B cell (primary cell): Measurements from ENCODE around the gene ANO9. TPM values are rescaled to one million over a fixed set of nuclear protein-coding genes. Genes with fewer than 3 reads are reported as not detected.

Experiments
- ATAC-seq: fragments of 200-7000 bp; cut with Tn5 transposase; one replicate; pipeline ENCODE4 v1.10.0; 2021; ENCODE audit warnings: low read depth, mild to moderate bottlenecking, moderate number of reproducible peaks, moderate library complexity
- CTCF ChIA-PET: fragments of 350-600 bp; sonication (Branson Sonifier 250); formaldehyde crosslinking; loops from one replicate; lab custom pipeline; 2021; ENCODE audit warnings: antibody characterized with exemption, inconsistent platforms; lab: Charles Lee
- POLR2A ChIA-PET: fragments of 350-600 bp; sonication (Branson Sonifier 250); formaldehyde crosslinking; loops from one replicate; lab custom pipeline; 2021; ENCODE audit warnings: antibody characterized with exemption; lab: Charles Lee
- DNase-seq: peaks from one replicate; pipeline ENCODE4 v3.0.0; 2013
- H2AFZ ChIP-seq: 2 replicates; pipeline ENCODE4 v1.6.1; 2012; ENCODE audit warnings: mild to moderate bottlenecking, low read depth, low read length; ENCODE audit not compliant: insufficient read depth, poor library complexity, severe bottlenecking
- H3K27ac ChIP-seq, 2 donors: 1 replicate in 1 of 2; 2 replicates in 1 of 2; pipeline ENCODE4 v1.5.1; 2012 to 2013; ENCODE audit warnings: low read length in 2 of 2, mild to moderate bottlenecking in 2 of 2, moderate library complexity in 1 of 2
- H3K27me3 ChIP-seq, 4 experiments: fragments of 200-600 bp in 1 of 4; sonication (generic) in 1 of 4; replicated peaks in 1 of 4; 1 replicate in 2 of 4; 2 replicates in 2 of 4; pipeline versions ENCODE4 v1.6.1 to v1.7.0; 2013 to 2016; ENCODE audit warnings: low read length in 3 of 4, mild to moderate bottlenecking in 2 of 4, mixed read lengths in 1 of 4, moderate library complexity in 1 of 4; ENCODE audit not compliant: insufficient read depth in 4 of 4, control insufficient read depth in 3 of 4; ENCODE audit errors: control extremely low read depth in 1 of 4
- H3K36me3 ChIP-seq, 2 experiments: replicated peaks in 1 of 2; 1 replicate in 1 of 2; 2 replicates in 1 of 2; pipeline versions ENCODE4 v1.6.1 to v1.7.1; 2013; ENCODE audit warnings: low read length in 1 of 2; ENCODE audit not compliant: insufficient read depth in 2 of 2, control insufficient read depth in 1 of 2; ENCODE audit errors: control extremely low read depth in 1 of 2, extremely low read depth in 1 of 2
- H3K4me1 ChIP-seq, 2 donors: fragments of 200-600 bp in 1 of 2; sonication (generic) in 1 of 2; 1 replicate in 1 of 2; 2 replicates in 1 of 2; pipeline versions ENCODE4 v1.5.1 to v1.6.1; 2013 to 2017; ENCODE audit warnings: low read length in 2 of 2; ENCODE audit not compliant: control insufficient read depth in 2 of 2, insufficient read depth in 2 of 2
- H3K4me2 ChIP-seq: replicated peaks from 2 replicates; pipeline ENCODE3; 2012; ENCODE audit warnings: mild to moderate bottlenecking, low read depth, low read length; ENCODE audit not compliant: poor library complexity, severe bottlenecking
- H3K4me3 ChIP-seq, 5 experiments: fragments of 200-600 bp in 1 of 5; sonication (generic) in 1 of 5; 1 replicate in 3 of 5; 2 replicates in 2 of 5; pipeline versions ENCODE4 v1.5.1 to v1.7.0; 2011 to 2016; ENCODE audit warnings: low read length in 4 of 5, mild to moderate bottlenecking in 4 of 5, low read depth in 2 of 5, control low read depth in 1 of 5, moderate library complexity in 1 of 5; ENCODE audit not compliant: insufficient read depth in 1 of 5; ENCODE audit errors: control extremely low read depth in 1 of 5, extremely low read depth in 1 of 5
- H3K79me2 ChIP-seq: fragments of 200-600 bp; sonication (generic); one replicate; pipeline ENCODE4 v1.6.0; 2016; ENCODE audit warnings: low read length; ENCODE audit not compliant: control insufficient read depth, insufficient read depth
- H3K9ac ChIP-seq: fragments of 200-600 bp; sonication (generic); 2 replicates; pipeline ENCODE4 v1.6.1; 2017; ENCODE audit warnings: mild to moderate bottlenecking, low read length, moderate library complexity
- H3K9me3 ChIP-seq, 3 donors: one replicate each; pipeline versions ENCODE4 v1.6.1 to v1.7.1; 2013; ENCODE audit warnings: low read length in 2 of 3; ENCODE audit not compliant: control insufficient read depth in 2 of 3, insufficient read depth in 1 of 3; ENCODE audit errors: control extremely low read depth in 1 of 3
- H4K20me1 ChIP-seq: 2 replicates; pipeline ENCODE4 v1.6.0; 2012; ENCODE audit warnings: mild to moderate bottlenecking, low read length; ENCODE audit not compliant: insufficient read depth, control insufficient read depth, poor library complexity, severe bottlenecking
- H3K27ac Mint-ChIP-seq: one replicate; pipeline ENCODE4 v1.8.0; 2021; ENCODE audit warnings: mixed read lengths
- H3K27me3 Mint-ChIP-seq: one replicate; pipeline ENCODE4 v1.8.0; 2021; ENCODE audit warnings: mixed read lengths
- H3K4me1 Mint-ChIP-seq: one replicate; pipeline ENCODE4 v1.8.0; 2021; ENCODE audit warnings: mixed read lengths
- H3K4me3 Mint-ChIP-seq: one replicate; pipeline ENCODE4 v1.8.0; 2021; ENCODE audit warnings: mixed read lengths
- H3K9me3 Mint-ChIP-seq: one replicate; pipeline ENCODE4 v1.8.0; 2022; ENCODE audit warnings: mixed read lengths; ENCODE audit not compliant: insufficient read depth
- EZH2 ChIP-seq: IDR thresholded peaks from 2 replicates; pipeline ENCODE4 v1.6.1; 2012; ENCODE audit warnings: borderline replicate concordance, low read depth, mild to moderate bottlenecking, moderate library complexity, low read length; ENCODE audit not compliant: insufficient read depth, poor library complexity, severe bottlenecking
- WGBS: methylation state at CpG from one replicate; pipeline ENCODE4 v1.1.5; 2013; ENCODE audit warnings: missing lambda C conversion rate; ENCODE audit not compliant: insufficient coverage; 5-methylcytosine and 5-hydroxymethylcytosine counted together
- intact Hi-C: fragments of 100-400 bp; cut with micrococcal nuclease; formaldehyde crosslinking; loops from one replicate; pipeline ENCODE4 v1.10.0; 2022
- polyA plus RNA-seq: library from polyadenylated mRNA; depleted of rRNA; stranded (reverse); fragments of >200 nt; gene quantifications from 2 replicates; pipeline ENCODE4 v1.2.3, GENCODE V29; 2012
- total RNA-seq, 2 donors: library from RNA; stranded (reverse); fragments of 120-200 nt in 1 of 2; gene quantifications; 1 replicate in 1 of 2; 2 replicates in 1 of 2; pipeline versions ENCODE4 v1.2.3 to v1.2.4, GENCODE V29; 2013 to 2022
- TF ChIP-seq, protein P1 (sequence below): fragments of 200-600 bp; IDR thresholded peaks from one replicate; pipeline ENCODE4 v1.8.0; 2022; ENCODE audit warnings: antibody characterized with exemption, mild to moderate bottlenecking

Gene ANO9
- total and polyA plus RNA-seq, 2 donors (not counting 1 experiment from before 2014, with no cell fraction given), result 62.0 to 107 TPM

DNA sequence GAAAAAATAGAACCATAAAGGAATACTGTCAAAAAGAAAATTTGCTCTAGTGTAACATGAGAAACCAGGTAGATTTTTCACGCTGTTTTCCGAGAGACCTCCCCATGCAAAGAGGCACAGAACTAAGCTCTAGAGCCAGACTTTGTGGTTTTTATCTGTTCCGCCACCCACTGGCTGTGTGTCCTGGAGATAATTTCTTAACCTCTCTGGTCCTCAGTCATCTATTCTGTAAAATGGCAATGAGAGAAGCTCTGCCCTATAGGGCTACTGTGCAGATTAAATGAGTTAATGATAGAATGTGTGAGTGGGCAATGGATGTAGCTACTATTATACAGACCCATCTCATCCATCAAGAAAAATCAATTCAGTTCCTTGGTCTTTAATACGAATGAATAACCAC lies 17.6 kb downstream of the ANO9 start:
- Histone ChIP-seq H3K4me2 (no peak overlapping the region), H3K9ac (no peak overlapping the region), H2AFZ (no peak overlapping the region), H3K9me3 (peaks cover 0 to 9% (median 0%) of the 10 kb centered on the region in 3 donors), H3K4me1 (no peaks in the 10 kb centered on the region), H3K27me3 (no peaks in the 10 kb centered on the region), H3K36me3 (no peaks in the 10 kb centered on the region), H3K4me3 (no peak overlapping the region), H3K27ac (no peak overlapping the region), H4K20me1 (no peaks in the 10 kb centered on the region), H3K79me2 (no peaks in the 10 kb centered on the region)
- no peak for ATAC-seq
- DNase-seq, result no peak
- no peaks in the 10 kb centered on the region for H3K4me1 Mint-ChIP-seq
- WGBS, result 92% methylated on average over 2 of the region's 4 CpGs
- intact Hi-C loops, result no loop called here
- ChIA-PET CTCF (no interaction called here), POLR2A (no interaction called here)
- no peak overlapping the region for H3K27ac Mint-ChIP-seq
- TF ChIP-seq, protein P1, sequence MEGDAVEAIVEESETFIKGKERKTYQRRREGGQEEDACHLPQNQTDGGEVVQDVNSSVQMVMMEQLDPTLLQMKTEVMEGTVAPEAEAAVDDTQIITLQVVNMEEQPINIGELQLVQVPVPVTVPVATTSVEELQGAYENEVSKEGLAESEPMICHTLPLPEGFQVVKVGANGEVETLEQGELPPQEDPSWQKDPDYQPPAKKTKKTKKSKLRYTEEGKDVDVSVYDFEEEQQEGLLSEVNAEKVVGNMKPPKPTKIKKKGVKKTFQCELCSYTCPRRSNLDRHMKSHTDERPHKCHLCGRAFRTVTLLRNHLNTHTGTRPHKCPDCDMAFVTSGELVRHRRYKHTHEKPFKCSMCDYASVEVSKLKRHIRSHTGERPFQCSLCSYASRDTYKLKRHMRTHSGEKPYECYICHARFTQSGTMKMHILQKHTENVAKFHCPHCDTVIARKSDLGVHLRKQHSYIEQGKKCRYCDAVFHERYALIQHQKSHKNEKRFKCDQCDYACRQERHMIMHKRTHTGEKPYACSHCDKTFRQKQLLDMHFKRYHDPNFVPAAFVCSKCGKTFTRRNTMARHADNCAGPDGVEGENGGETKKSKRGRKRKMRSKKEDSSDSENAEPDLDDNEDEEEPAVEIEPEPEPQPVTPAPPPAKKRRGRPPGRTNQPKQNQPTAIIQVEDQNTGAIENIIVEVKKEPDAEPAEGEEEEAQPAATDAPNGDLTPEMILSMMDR, result no peak
- no peaks in the 10 kb centered on the region for H3K27me3 Mint-ChIP-seq
- H3K4me3 Mint-ChIP-seq, result no peak overlapping the region
- no peaks in the 10 kb centered on the region for H3K9me3 Mint-ChIP-seq

DNA sequence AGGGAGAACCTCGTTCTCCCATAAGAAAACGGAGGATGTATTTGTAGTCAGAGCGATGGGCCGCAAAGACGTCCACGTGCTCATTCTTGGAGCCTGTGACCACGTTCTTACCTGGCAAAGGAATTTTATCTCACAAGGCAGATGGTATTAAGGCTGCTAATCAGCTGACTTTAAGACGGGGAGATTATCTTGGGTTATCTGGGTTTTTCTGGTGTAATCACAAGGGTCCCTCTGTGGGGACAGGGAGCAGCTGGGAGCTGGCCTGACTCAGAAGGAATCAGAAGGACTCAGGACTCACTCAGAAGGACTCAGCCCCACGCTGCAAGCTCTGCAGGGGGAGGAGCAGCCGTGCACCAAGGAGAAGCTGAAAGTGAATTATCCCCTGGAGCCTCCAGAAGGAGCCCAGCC lies 19.6 kb downstream of the ANO9 start:
- Mint-ChIP-seq H3K4me3 (no peak overlapping the region), H3K27me3 (no peaks in the 10 kb centered on the region), H3K27ac (no peak overlapping the region), H3K4me1 (peaks cover 2% of the 10 kb centered on the region), H3K9me3 (no peaks in the 10 kb centered on the region)
- Histone ChIP-seq H3K9me3 (peaks cover 0 to 9% (median 0%) of the 10 kb centered on the region in 3 donors), H3K4me1 (peaks cover 0 to 3% of the 10 kb centered on the region in 2 donors), H3K79me2 (no peaks in the 10 kb centered on the region), H3K27ac (no peak overlapping the region), H3K4me2 (no peak overlapping the region), H3K27me3 (no peaks in the 10 kb centered on the region), H4K20me1 (no peaks in the 10 kb centered on the region), H2AFZ (no peak overlapping the region), H3K4me3 (no peak overlapping the region), H3K9ac (no peak overlapping the region), H3K36me3 (no peaks in the 10 kb centered on the region)
- WGBS, result 94% methylated on average over 10 of the region's 10 CpGs
- intact Hi-C loops, result no loop called here
- ChIA-PET CTCF (no interaction called here), POLR2A (no interaction called here)
- DNase-seq (no peak), ATAC-seq (no peak)
- TF ChIP-seq EZH2, result no peak
- TF ChIP-seq, protein P1, result no peak
